T follicular helper cell (primary cell): ENCODE data around the gene AHRR.

Experiments
- DNase-seq: peaks from one replicate; pipeline ENCODE4 v3.0.0-alpha.2; 2020; ENCODE audit warnings: low read depth

Gene AHRR

DNA sequence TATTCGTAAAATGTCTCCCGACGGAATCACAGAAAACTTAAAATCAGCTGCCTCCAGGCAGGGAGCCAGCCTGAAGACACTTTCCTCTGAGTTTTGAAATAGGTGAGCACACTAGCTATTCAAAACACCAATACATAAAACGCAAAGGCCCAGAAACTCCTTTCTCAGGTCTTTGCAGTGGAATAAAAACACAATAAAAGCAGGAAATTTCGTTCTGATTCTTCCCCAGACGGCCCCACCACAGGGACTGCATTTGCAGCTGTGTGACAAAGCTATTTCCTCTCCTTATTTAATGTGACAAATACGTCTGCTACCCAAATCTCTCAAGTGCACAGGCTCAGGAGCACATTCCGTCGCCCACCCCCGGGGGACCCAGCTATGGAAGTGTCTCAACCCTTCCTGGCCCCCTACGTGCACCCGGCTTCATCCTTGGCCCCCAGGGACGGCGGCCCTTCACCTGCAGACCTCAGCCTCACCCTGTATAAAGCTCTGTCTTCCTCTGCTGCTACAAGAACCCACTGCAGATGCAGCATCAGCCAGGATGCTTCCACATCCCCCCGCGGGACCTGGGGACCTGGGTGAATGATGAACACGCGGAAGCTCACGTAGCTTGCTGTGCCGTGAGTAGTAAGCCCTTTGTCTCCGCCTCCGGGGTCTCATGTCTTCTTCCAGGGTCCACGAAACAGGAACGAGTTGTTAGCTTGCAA lies 24.9 kb downstream of the AHRR start:
- no peak for DNase-seq

- no peak for DNase-seq
These were observed 26.3 kb downstream of the AHRR start for GRCh38 chr5:347712-348284.

DNA sequence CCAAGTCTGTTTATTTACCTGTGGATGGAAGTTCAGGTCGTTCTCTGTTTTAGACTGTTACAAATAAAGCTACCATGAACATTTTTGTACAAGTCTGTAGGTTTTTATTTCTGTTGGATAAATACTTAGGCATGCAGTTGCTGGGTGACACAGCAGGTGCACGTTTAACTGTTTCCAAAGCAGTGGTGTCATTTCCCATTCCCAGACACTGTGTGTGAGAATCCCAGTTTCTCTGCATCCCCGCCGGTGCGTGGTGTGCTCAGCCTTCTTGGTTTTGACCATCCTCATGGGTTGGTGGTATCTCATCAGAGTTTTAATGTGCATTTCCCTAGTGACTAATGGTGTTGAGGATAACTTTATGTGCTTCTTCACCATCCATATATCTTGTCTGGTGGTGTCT lies 27.2 kb downstream of the AHRR start:
- no peak for DNase-seq

- DNase-seq: no peak
These were observed 28.8 kb downstream of the AHRR start for GRCh38 chr5:350355-350754.

DNA sequence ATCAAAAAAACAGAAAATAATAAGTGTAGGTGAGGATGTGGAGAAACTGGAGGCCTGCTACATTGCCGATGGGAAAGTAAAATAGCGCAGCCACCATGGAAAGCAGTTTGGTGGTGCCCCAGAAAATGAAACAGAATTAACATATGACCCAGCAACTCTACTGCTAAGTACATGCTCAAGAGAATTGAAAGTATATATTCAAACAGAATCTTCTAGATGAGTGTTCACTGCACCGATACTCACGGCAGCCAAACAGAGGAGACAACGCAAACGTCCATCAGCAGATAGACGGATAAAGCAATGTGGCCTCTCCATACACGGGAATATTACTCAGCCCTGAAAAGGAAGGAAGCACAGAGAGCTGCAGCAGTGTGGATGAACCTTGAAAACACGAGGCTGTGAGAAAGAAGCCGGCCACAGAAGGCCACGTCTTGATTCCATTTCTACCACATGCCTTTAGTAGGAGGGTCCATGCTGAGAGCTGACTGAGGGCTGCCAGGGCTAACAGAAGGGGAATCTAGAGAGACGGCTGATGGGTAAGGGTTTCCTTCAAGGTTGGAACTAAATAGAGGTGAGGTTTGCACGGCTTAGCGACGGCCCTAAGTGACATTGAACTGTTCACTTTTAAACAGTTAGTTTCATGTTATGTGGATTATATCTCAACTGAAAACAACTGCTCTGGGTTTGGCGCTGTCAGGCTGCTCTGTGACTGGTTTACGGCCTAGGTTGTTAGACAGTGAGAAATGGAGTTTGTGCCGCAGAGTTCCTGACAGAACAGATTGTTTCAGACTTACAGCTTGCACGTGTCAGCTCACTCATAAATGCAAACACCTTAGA lies 29.8 kb downstream of the AHRR start:
- DNase-seq: no peak

DNA sequence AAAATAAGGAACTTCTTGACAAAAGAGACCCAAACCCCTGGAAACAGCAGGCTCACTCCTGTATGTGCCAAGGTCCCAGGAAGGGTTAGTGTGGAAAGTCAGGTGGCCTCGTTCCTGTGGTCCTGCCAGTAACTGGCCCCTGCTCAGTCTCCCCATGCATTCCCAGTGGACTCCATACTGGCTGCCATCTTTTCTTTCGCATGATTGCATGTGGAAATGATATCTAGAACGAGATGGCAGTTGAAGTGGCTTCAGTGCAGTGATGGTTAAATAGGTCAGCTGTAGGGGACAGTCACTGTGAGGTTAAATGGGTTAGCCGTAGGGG lies 30.4 kb downstream of the AHRR start:
- no peak for DNase-seq

GRCh38 chr5:352639-353611 lies 31.4 kb downstream of the AHRR start:
- no peak for DNase-seq

- DNase-seq: no peak
These were observed 32.4 kb downstream of the AHRR start for GRCh38 chr5:353612-354580.

DNA sequence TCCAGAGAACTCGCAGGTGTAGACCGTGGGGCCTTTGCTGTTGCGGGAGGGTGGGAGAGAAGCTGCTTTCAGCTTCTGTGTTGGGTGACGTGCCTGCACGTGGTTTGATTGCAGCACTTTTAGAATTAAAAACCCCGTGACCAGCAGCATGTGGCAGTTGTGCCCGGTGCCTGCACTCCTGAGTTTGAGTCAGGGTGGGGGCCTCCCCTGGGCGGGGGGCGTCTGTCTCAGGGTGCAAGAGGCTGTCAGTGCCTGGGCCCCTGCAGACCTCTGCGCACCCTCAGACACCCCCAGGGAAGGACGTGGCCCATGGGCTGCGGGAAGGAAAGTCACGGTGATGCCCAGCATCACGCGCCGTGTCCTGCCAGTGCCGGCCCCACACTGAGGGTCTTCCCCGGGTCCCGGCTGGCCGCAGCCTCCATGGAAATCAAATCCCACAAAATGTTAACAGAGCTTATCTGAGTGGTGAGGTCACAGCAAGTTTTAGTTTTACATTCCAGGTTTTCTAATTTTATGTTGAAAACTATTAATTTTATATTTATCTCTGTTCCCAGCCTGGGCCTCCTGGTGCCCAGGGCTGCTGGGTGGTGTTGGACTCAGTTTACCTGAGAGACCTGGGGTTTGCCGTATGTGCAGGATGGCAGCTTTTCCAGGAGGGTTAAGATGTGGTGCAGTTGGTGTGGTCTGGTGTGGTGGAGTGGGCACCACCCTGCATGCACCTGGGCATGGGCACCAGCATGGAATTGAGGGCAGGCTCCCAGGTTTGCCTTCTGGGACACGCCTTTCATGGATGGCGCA lies 33.3 kb downstream of the AHRR start:
- no peak for DNase-seq

DNA sequence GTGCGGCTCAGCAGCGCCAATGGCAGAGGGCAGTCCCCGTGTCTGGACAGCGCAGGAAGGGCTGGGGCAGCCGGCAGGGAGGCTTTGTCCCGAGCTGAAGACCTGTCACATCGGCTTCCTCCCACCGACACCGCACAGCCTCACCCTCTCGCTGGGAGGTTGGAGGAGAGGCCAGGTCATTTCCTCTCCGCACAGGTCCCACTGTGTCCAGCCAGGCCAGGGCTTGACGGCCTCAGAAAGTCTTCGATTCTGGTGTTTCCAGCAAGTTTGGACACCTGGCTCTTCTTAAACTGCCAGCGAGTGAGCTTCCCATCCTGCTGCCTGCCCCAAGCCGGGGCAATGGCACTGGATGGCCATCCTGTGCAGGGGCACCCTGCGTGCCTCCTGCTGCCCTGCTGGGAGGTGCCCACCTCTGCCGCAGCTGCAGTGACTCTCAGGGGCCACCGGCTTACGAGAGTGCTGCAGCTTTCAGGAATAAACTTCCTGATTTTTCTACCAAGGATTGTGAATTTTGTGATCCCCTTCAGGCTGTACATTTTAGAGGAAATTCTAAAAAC lies 33.9 kb downstream of the AHRR start:
- DNase-seq: no peak

DNA sequence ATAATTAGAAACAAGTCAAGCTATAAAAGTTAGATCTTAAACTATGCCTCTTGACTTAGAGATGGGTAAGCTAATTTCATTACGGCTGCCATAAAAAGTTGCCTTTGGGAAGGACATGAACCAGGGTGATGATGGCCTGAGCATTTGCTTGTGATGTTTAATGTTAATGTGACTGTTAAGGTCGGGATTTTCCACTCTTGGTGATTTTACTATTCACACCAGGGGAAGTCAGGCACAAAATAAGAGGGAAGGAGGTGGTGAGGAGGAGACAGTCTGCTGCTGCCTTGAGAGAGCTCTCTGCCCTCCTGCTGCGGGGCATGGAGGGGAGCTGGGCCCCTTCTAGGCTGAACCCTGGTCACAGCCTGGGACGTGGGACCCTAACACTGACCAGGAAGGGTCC lies 34.4 kb downstream of the AHRR start:
- no peak for DNase-seq

DNA sequence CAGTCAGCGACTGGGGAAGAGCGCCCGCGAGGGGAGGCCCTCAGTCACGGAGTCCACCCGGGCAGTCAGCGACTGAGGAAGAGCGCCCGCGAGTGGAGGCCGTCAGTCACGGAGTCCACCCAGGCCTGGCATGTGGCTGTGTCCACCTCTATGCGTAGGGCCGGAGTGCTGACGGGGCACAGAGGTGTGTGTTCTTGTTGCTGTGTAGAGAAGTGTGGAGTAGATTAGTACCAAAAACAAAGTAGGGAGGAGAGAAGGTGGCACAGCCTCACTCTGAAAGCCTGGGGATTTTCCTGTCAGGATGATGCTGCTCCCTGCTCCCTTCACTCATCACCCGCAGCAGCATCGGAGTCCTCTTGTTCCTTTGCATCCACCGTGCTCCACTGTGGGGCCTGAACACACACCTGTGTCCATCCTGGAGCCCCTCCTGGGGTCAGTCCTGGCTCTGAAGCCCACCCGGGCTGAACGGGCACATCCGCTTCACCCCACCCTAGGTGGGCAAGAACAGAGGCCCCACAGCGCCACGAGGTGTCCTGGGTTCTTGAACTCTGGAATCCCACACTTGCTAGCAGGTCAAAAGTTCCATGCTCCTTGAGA lies 37.9 kb downstream of the AHRR start:
- DNase-seq: no peak

- DNase-seq: no peak
These were observed 38.9 kb downstream of the AHRR start for GRCh38 chr5:360257-361027.

- no peak for DNase-seq
These were observed 40.7 kb downstream of the AHRR start for GRCh38 chr5:362189-362588.

DNA sequence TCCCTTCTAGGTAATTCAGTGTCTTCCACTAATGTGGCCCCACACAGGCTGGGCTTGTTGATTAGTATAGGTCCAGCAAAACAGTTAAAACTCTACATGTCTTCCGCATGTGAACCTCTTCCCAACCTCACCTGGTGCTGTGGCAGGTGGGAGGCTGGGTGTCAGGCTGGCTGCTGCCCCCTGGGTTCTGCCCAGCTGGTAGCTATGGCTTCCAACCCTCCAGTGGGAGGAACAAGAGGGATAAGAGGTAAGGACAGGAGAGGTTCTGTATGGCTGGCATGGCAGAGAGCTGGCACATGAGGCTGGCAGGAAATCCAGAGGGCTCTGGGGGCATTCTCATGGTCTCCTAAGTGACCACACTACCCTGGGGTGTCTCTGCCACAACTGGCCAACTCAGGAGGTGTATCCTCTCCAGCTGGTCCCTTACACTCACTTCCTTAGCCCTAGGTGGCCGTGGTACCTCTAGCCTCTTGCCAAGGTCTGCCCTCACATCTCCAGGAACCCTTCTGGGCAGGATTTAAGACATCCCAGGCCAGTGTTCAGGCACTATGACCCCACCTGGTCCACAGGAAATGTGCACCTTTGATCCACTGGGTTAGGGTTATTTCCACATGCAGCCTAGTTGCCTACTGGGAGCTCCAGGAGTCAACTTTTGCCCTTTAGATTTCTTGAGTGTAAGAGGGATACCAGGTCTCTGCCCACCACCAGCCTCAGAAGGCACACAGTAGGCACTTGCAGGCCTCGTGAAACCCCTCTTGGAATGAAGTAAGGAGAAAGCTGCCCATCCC lies 41.7 kb downstream of the AHRR start:
- no peak for DNase-seq

DNA sequence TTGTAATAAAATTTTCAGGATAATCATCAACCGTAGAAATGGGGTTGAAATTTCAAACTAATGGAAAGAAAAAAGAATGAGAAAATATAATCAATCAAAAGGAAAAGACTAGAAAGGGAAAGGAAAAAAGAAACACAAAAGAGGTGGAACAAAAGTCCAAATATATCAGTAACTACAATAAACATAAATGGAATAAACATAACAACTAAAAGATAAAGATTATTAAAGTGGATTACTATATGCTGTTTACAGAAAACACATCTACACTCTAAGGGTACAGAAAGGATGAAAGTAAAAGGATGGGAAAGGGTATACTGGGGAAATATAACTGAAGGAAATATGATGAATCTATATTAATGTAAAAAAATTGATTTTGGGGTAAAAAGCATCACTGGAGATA lies 43.0 kb downstream of the AHRR start:
- no peak for DNase-seq

DNA sequence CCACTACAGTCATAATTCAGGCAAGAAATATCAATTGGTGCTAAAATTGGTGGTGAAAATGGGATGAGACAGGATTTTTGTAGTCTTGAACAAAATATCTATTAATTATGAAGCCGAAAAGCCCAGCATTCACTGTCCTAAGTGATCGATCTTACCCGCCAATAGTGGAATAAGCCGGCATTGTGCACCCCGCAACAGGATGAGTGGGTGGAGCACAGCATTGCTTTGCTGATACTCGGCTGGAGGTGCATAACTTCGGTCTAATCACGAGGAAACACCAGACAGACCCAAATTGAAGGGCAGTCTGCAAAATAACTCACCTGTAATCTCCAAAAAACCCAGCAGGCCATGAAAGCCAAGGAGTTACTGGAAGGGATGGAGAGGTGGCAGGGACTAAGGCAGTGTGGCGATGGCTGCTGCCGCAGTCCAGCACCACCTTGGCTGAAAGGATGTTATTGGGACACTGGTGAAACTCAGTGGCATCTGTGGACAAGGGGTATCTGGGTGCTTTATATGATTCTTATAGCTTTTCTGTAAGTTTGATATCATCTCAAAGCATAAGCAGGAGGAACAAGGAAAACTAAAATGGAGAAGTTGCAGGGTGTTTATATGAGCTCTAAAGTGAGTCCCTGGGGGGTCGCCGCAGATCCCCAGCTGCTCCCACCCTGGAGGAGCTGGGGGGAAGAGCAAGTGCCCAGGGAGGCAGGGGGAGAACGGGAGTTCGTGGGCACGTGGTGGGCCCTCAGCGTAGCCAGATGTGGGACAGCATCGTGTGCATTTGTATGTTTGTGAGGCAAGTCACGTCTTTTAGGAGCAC lies 45.2 kb downstream of the AHRR start:
- no peak for DNase-seq
